CD4-positive, alpha-beta memory T cell (primary cell): ENCODE measurements around the gene DMRTB1. TPM values are rescaled to one million over a fixed set of nuclear protein-coding genes. Genes with fewer than 3 reads are reported as not detected.
"Not testable (repeated sequence)": the region's sequence is repeated elsewhere in the genome, so short reads cannot be mapped to it uniquely, and the experiment has no call there.

Experiments
- CTCF ChIA-PET: fragments of 350-600 bp; sonication (Branson Sonifier 250); formaldehyde crosslinking; loops from one replicate; lab custom pipeline; 2021; ENCODE audit warnings: inconsistent platforms; ENCODE audit not compliant: partially characterized antibody; lab: Charles Lee
- POLR2A ChIA-PET: fragments of 350-600 bp; sonication (Branson Sonifier 250); formaldehyde crosslinking; loops from one replicate; lab custom pipeline; 2021; ENCODE audit not compliant: partially characterized antibody; lab: Charles Lee
- DNase-seq, 5 donors: peaks; one replicate each; pipeline versions ENCODE4 v3.0.0 to v3.0.0-alpha.2; 2020 to 2022; ENCODE audit warnings: mixed read lengths in 1 of 5
- H3K27ac ChIP-seq: one replicate; pipeline ENCODE4 v1.7.0; 2013; ENCODE audit warnings: low read depth, low read length
- H3K27me3 ChIP-seq: 2 replicates; pipeline ENCODE4 v1.7.0; 2013; ENCODE audit warnings: mild to moderate bottlenecking, low read length, moderate library complexity; ENCODE audit not compliant: insufficient read depth
- H3K36me3 ChIP-seq: 2 replicates; pipeline ENCODE4 v1.7.0; 2013; ENCODE audit warnings: mild to moderate bottlenecking, low read length, moderate library complexity; ENCODE audit not compliant: insufficient read depth
- H3K4me1 ChIP-seq: 2 replicates; pipeline ENCODE4 v1.7.0; 2013; ENCODE audit warnings: mild to moderate bottlenecking, low read length, moderate library complexity; ENCODE audit not compliant: insufficient read depth
- H3K4me3 ChIP-seq, 2 donors: one replicate each; pipeline ENCODE4 v1.7.0; 2013; ENCODE audit warnings: low read length in 2 of 2, mild to moderate bottlenecking in 1 of 2
- H3K9me3 ChIP-seq, 2 donors: one replicate each; pipeline ENCODE4 v1.7.0; 2013; ENCODE audit warnings: low read length in 2 of 2, control low read depth in 1 of 2; ENCODE audit not compliant: control insufficient read depth in 1 of 2
- H3K27ac Mint-ChIP-seq, 7 donors: one replicate each; pipeline ENCODE4 v1.8.0; 2020 to 2021; ENCODE audit warnings: mixed read lengths in 7 of 7, mild to moderate bottlenecking in 6 of 7, inconsistent platforms in 3 of 7, moderate library complexity in 3 of 7
- H3K27me3 Mint-ChIP-seq, 2 donors: one replicate each; pipeline ENCODE4 v1.8.0; 2020 to 2021; ENCODE audit warnings: mixed read lengths in 2 of 2
- H3K36me3 Mint-ChIP-seq, 2 donors: one replicate each; pipeline ENCODE4 v1.8.0; 2020 to 2021; ENCODE audit warnings: mixed read lengths in 2 of 2, inconsistent platforms in 1 of 2, mild to moderate bottlenecking in 1 of 2
- H3K4me1 Mint-ChIP-seq, 4 donors: one replicate each; pipeline ENCODE4 v1.8.0; 2020 to 2021; ENCODE audit warnings: mixed read lengths in 4 of 4, mild to moderate bottlenecking in 1 of 4
- H3K4me3 Mint-ChIP-seq, 8 donors: one replicate each; pipeline ENCODE4 v1.8.0; 2020 to 2021; ENCODE audit warnings: mixed read lengths in 8 of 8, mild to moderate bottlenecking in 7 of 8, moderate library complexity in 6 of 8, inconsistent platforms in 3 of 8
- H3K9me3 Mint-ChIP-seq, 8 donors: one replicate each; pipeline ENCODE4 v1.8.0; 2020 to 2021; ENCODE audit warnings: mixed read lengths in 8 of 8, mild to moderate bottlenecking in 5 of 8, inconsistent platforms in 3 of 8, moderate library complexity in 1 of 8
- intact Hi-C: fragments of 100-400 bp; cut with micrococcal nuclease; formaldehyde crosslinking; loops from one replicate; pipeline ENCODE4 v1.15.1; 2023
- polyA plus RNA-seq, 2 donors: library from polyadenylated mRNA; unstranded; fragments of 300-500 nt; fragmentation: Illumina TruSeq; gene quantifications; one replicate each; pipeline ENCODE4 v1.2.3, GENCODE V29; 2021
- total RNA-seq, 2 experiments: library from RNA; stranded (reverse); gene quantifications; one replicate each; pipeline ENCODE4 v1.2.3, GENCODE V29; 2021

DMRTB1 gene
- total and polyA plus RNA-seq, 4 experiments from 2014 or later = not detected

GRCh38 chr1:53432611-53433010 is 26.6 kb upstream of the DMRTB1 start:
- ChIA-PET CTCF (interaction anchor here (0.7 to 2.2 kb wide), 3 partner anchors 19 to 154 kb away, joined by 3 to 6 read pairs (median 4); no protein-coding TSS in a partner anchor), POLR2A (interaction anchor here (3.5 kb wide), 1 partner anchor 19 kb away, joined by 19 read pairs; no protein-coding TSS in a partner anchor)
- intact Hi-C loops = no loop called here
- Mint-ChIP-seq H3K27me3 (peaks cover 0 to 3% of the 10 kb centered on the region in 2 donors), H3K4me1 (peaks cover 10 to 28% (median 18%) of the 10 kb centered on the region in 4 donors), H3K27ac (no peak overlapping the region), H3K4me3 (no peak overlapping the region), H3K36me3 (no peaks in the 10 kb centered on the region), H3K9me3 (peaks cover 0 to 3% (median 0%) of the 10 kb centered on the region in 8 donors)
- DNase-seq = no peak
- no peaks in the 10 kb centered on the region for H3K27me3 ChIP-seq
- no peak overlapping the region for H3K27ac ChIP-seq
- peaks cover 18% of the 10 kb centered on the region for H3K4me1 ChIP-seq
- no peaks in the 10 kb centered on the region for H3K9me3 ChIP-seq
- H3K36me3 ChIP-seq = no peaks in the 10 kb centered on the region
- H3K4me3 ChIP-seq = no peak overlapping the region

- Mint-ChIP-seq H3K27ac (peak overlapping the region in 1 of 7 donors; percentile 18), H3K4me1 (peaks cover 9 to 22% (median 16%) of the 10 kb centered on the region in 4 donors)
- H3K36me3 ChIP-seq, H3K4me3 ChIP-seq, H3K9me3 ChIP-seq, CTCF ChIA-PET, DNase-seq, H3K27me3 ChIP-seq, H3K27me3 Mint-ChIP-seq, H3K27ac ChIP-seq, intact Hi-C loops, H3K4me3 Mint-ChIP-seq, POLR2A ChIA-PET, H3K36me3 Mint-ChIP-seq, H3K9me3 Mint-ChIP-seq: not testable (repeated sequence)
- peaks cover 18% of the 10 kb centered on the region for H3K4me1 ChIP-seq
These were observed 24.7 kb upstream of the DMRTB1 start for GRCh38 chr1:53434405-53435007.

- no peak overlapping the region for H3K4me3 ChIP-seq
- no peaks in the 10 kb centered on the region for H3K9me3 ChIP-seq
- H3K4me1 Mint-ChIP-seq = peaks cover 9 to 22% (median 16%) of the 10 kb centered on the region in 4 donors
- peak overlapping the region in 1 of 7 donors; percentile 47 for H3K27ac Mint-ChIP-seq
- H3K9me3 Mint-ChIP-seq = peaks cover 0 to 3% (median 0%) of the 10 kb centered on the region in 8 donors
- no peaks in the 10 kb centered on the region for H3K36me3 ChIP-seq
- intact Hi-C loops = no loop called here
- no peaks in the 10 kb centered on the region for H3K36me3 Mint-ChIP-seq
- no peaks in the 10 kb centered on the region for H3K27me3 ChIP-seq
- peaks cover 18% of the 10 kb centered on the region for H3K4me1 ChIP-seq
- no peak for DNase-seq
- CTCF ChIA-PET = interaction anchor here (1.2 to 1.5 kb wide), 3 partner anchors 9 to 157 kb away, joined by 3 to 8 read pairs (median 3); no protein-coding TSS in a partner anchor
- POLR2A ChIA-PET = no interaction called here
- H3K27ac ChIP-seq = no peak overlapping the region
- no peak overlapping the region for H3K4me3 Mint-ChIP-seq
- H3K27me3 Mint-ChIP-seq = peaks cover 0 to 3% of the 10 kb centered on the region in 2 donors
These were observed 24.0 kb upstream of the DMRTB1 start for GRCh38 chr1:53435151-53435550.

- Histone ChIP-seq H3K27me3 (no peaks in the 10 kb centered on the region), H3K4me1 (no peaks in the 10 kb centered on the region), H3K9me3 (no peaks in the 10 kb centered on the region), H3K27ac (no peak overlapping the region), H3K36me3 (no peaks in the 10 kb centered on the region), H3K4me3 (no peak overlapping the region)
- DNase-seq = no peak
- POLR2A ChIA-PET = interaction anchor here (1.2 kb wide), 1 partner anchor 25 kb away, joined by 4 read pairs; no protein-coding TSS in a partner anchor
- intact Hi-C loops = no loop called here
- no peak overlapping the region for H3K27ac Mint-ChIP-seq
- peaks cover 0 to 2% (median 0%) of the 10 kb centered on the region in 4 donors for H3K4me1 Mint-ChIP-seq
- H3K4me3 Mint-ChIP-seq = no peak overlapping the region
- no peaks in the 10 kb centered on the region for H3K36me3 Mint-ChIP-seq
- H3K27me3 Mint-ChIP-seq = peaks cover 0 to 3% of the 10 kb centered on the region in 2 donors
- CTCF ChIA-PET = interaction anchor here (0.7 kb wide), 1 partner anchor 160 kb away, joined by 3 read pairs; no protein-coding TSS in a partner anchor
- peaks cover 0 to 3% (median 0%) of the 10 kb centered on the region in 8 donors for H3K9me3 Mint-ChIP-seq
These were observed 20.5 kb upstream of the DMRTB1 start for GRCh38 chr1:53438427-53439336.

- no peaks in the 10 kb centered on the region for H3K27me3 ChIP-seq
- intact Hi-C loops = loop anchor here (5.0 kb wide), 1 partner anchor 318 kb away; no protein-coding TSS in a partner anchor
- H3K4me3 ChIP-seq = no peak overlapping the region
- no peaks in the 10 kb centered on the region for H3K36me3 ChIP-seq
- H3K9me3 ChIP-seq = no peaks in the 10 kb centered on the region
- no peaks in the 10 kb centered on the region for H3K36me3 Mint-ChIP-seq
- POLR2A ChIA-PET = no interaction called here
- H3K4me1 ChIP-seq = no peaks in the 10 kb centered on the region
- no peak overlapping the region for H3K27ac ChIP-seq
- CTCF ChIA-PET = interaction anchor here (1.3 kb wide), 1 partner anchor 161 kb away, joined by 3 read pairs; no protein-coding TSS in a partner anchor
- no peak overlapping the region for H3K27ac Mint-ChIP-seq
- no peak overlapping the region for H3K4me3 Mint-ChIP-seq
- no peaks in the 10 kb centered on the region for H3K27me3 Mint-ChIP-seq
- peaks cover 0 to 3% (median 0%) of the 10 kb centered on the region in 8 donors for H3K9me3 Mint-ChIP-seq
- no peak for DNase-seq
- H3K4me1 Mint-ChIP-seq = no peaks in the 10 kb centered on the region
These were observed 19.6 kb upstream of the DMRTB1 start for GRCh38 chr1:53439337-53440207.

- DNase-seq = no peak
- H3K36me3 Mint-ChIP-seq = no peaks in the 10 kb centered on the region
- H3K9me3 ChIP-seq = no peaks in the 10 kb centered on the region
- intact Hi-C loops = loop anchor here (5.0 kb wide), 1 partner anchor 317 kb away; no protein-coding TSS in a partner anchor
- no peak overlapping the region for H3K4me3 ChIP-seq
- H3K27ac ChIP-seq = no peak overlapping the region
- H3K36me3 ChIP-seq = no peaks in the 10 kb centered on the region
- H3K27me3 Mint-ChIP-seq = no peaks in the 10 kb centered on the region
- H3K4me1 ChIP-seq = no peaks in the 10 kb centered on the region
- no peaks in the 10 kb centered on the region for H3K27me3 ChIP-seq
- POLR2A ChIA-PET = no interaction called here
- H3K4me1 Mint-ChIP-seq = no peaks in the 10 kb centered on the region
- no peaks in the 10 kb centered on the region for H3K9me3 Mint-ChIP-seq
- H3K27ac Mint-ChIP-seq = peak overlapping the region in 1 of 7 donors; percentile 7
- CTCF ChIA-PET = interaction anchor here (1.3 kb wide), 1 partner anchor 162 kb away, joined by 3 read pairs; no protein-coding TSS in a partner anchor
- H3K4me3 Mint-ChIP-seq = no peak overlapping the region
These were observed 18.6 kb upstream of the DMRTB1 start for GRCh38 chr1:53440633-53441032.
